ENCODE data around the gene UBXN2A. TPM values are rescaled to one million over a fixed set of nuclear protein-coding genes. Genes with fewer than 3 reads are reported as not detected.

The UBXN2A gene
- total RNA-seq: 10.1 and 11.5 TPM in 2 replicates

GRCh38 chr2:23939987-23940717 lies at the start of gene UBXN2A:
Gene UBXN2A (plus strand): TSS chr2:23940463. CDS start chr2:23958315, 17,852 bp downstream.

GRCh38 chr2:23926750-23927571 lies 13.3 kb upstream of the UBXN2A start, which contains the start of gene ATAD2B:
Gene ATAD2B (minus strand): TSS chr2:23927123. CDS start chr2:23926770, 353 bp downstream.

GRCh38 chr2:24009680-24010476 lies 69.6 kb downstream of the UBXN2A start, which contains the start of gene MFSD2B:
Gene MFSD2B (plus strand): TSS chr2:24010085. CDS start chr2:24010097, 12 bp downstream.

GRCh38 chr2:24046930-24047702 lies 106.9 kb downstream of the UBXN2A start, which contains the start of gene WDCP:
Gene WDCP (minus strand): TSS chr2:24047391. CDS start chr2:24039494, 7,897 bp downstream.

GRCh38 chr2:24049485-24050021 lies 109.3 kb downstream of the UBXN2A start, which contains the start of gene FKBP1B:
Gene FKBP1B (plus strand): TSS chr2:24049741. CDS start chr2:24049850, 109 bp downstream.

Other genes starting within 250 kb of the UBXN2A start
- 3.2 and 5.3 TPM in 2 replicates for gene ATAD2B, start 13.3 kb upstream of the UBXN2A start, total RNA-seq
- 0.32 TPM in 1 of 2 replicates, not detected in the other for gene MFSD2B, start 69.6 kb downstream of the UBXN2A start, total RNA-seq
- 6.1 and 9.6 TPM in 2 replicates for gene WDCP, start 106.9 kb downstream of the UBXN2A start, total RNA-seq
- gene FKBP1B, start 109.3 kb downstream of the UBXN2A start, total RNA-seq: 19.3 and 21.5 TPM in 2 replicates
- 121 and 136 TPM in 2 replicates for gene SF3B6, start 135.9 kb downstream of the UBXN2A start, total RNA-seq
- gene TP53I3, start 144.4 kb downstream of the UBXN2A start, total RNA-seq: 39.7 and 55.1 TPM in 2 replicates
- not detected in 2 replicates for gene PFN4, start 182.9 kb downstream of the UBXN2A start, total RNA-seq
- 1.3 and 2.3 TPM in 2 replicates for gene FAM228B, start 183.0 kb downstream of the UBXN2A start, total RNA-seq
- 1.1 TPM in 1 of 2 replicates, not detected in the other for gene FAM228A, start 234.6 kb downstream of the UBXN2A start, total RNA-seq